SK-N-MC (cell line): ENCODE results near the gene ANK2.

Experiments used
- DNase-seq: peaks from one replicate; pipeline ENCODE4 v3.0.0-alpha.2; 2011; ENCODE audit warnings: low read depth, low spot score
- H3K27ac ChIP-seq: fragments of 200-600 bp; sonication (generic); 2 replicates; pipeline ENCODE4 v1.5.1; 2016; ENCODE audit warnings: mixed run types
- H3K36me3 ChIP-seq: fragments of 200-600 bp; sonication (generic); 2 replicates; pipeline ENCODE4 v1.6.1; 2017; ENCODE audit warnings: antibody characterized with exemption, low read length, mixed read lengths; ENCODE audit not compliant: insufficient read depth
- H3K4me3 ChIP-seq: fragments of 200-600 bp; sonication (generic); 2 replicates; pipeline ENCODE4 v1.5.1; 2016
- H3K9ac ChIP-seq: fragments of 200-600 bp; sonication (generic); 2 replicates; pipeline ENCODE4 v1.8.0; 2017; ENCODE audit warnings: mixed run types, mixed read lengths; ENCODE audit not compliant: insufficient read length
- H3K9me3 ChIP-seq: fragments of 200-600 bp; sonication (generic); 2 replicates; pipeline ENCODE4 v1.6.1; 2017; ENCODE audit warnings: low read depth, mild to moderate bottlenecking, antibody characterized with exemption, low read length, moderate library complexity, mixed read lengths
- EZH2 ChIP-seq: fragments of 200-600 bp; sonication (generic); IDR thresholded peaks from one replicate; pipeline ENCODE4 v1.6.1; 2017; ENCODE audit warnings: antibody characterized with exemption
- FOXP2 ChIP-seq: optimal IDR thresholded peaks from 2 replicates; pipeline ENCODE3; 2011; ENCODE audit warnings: mild to moderate bottlenecking, moderate library complexity; ENCODE audit not compliant: insufficient read depth; ENCODE audit errors: extremely low read length, control extremely low read depth
- POLR2AphosphoS5 ChIP-seq: IDR thresholded peaks from 2 replicates; pipeline ENCODE4 v1.6.1; 2012; ENCODE audit warnings: mild to moderate bottlenecking, low read depth, low read length, borderline replicate concordance

The ANK2 gene

GRCh38 chr4:113409181-113409580 is 359.7 kb downstream of the ANK2 start:
- TF ChIP-seq POLR2AphosphoS5 (no peak), EZH2 (no peak), FOXP2 (no peak)
- Histone ChIP-seq H3K9me3 (no peaks in the 10 kb centered on the region), H3K9ac (no peak overlapping the region), H3K4me3 (no peak overlapping the region), H3K27ac (no peak overlapping the region), H3K36me3 (no peaks in the 10 kb centered on the region)
- no peak for DNase-seq

- no peaks in the 10 kb centered on the region for H3K9me3 ChIP-seq
- H3K9ac ChIP-seq: no peak overlapping the region
- H3K36me3 ChIP-seq: no peaks in the 10 kb centered on the region
- DNase-seq: no peak
- H3K27ac ChIP-seq: no peak overlapping the region
- TF ChIP-seq FOXP2 (no peak), POLR2AphosphoS5 (no peak), EZH2 (no peak)
- no peak overlapping the region for H3K4me3 ChIP-seq
Measured at GRCh38 chr4:113410686-113411085, 361.2 kb downstream of the ANK2 start.

GRCh38 chr4:113411496-113411938 is 362.1 kb downstream of the ANK2 start:
- Histone ChIP-seq H3K36me3 (no peaks in the 10 kb centered on the region), H3K9ac (no peak overlapping the region), H3K4me3 (no peak overlapping the region), H3K9me3 (no peaks in the 10 kb centered on the region), H3K27ac (no peak overlapping the region)
- DNase-seq: peak; percentile 32
- TF ChIP-seq EZH2 (no peak), FOXP2 (no peak), POLR2AphosphoS5 (no peak)

- no peak for DNase-seq
- no peaks in the 10 kb centered on the region for H3K36me3 ChIP-seq
- H3K9ac ChIP-seq: no peak overlapping the region
- no peak for TF ChIP-seq EZH2
- no peak for TF ChIP-seq POLR2AphosphoS5
- no peak for TF ChIP-seq FOXP2
- H3K27ac ChIP-seq: no peak overlapping the region
- H3K9me3 ChIP-seq: no peaks in the 10 kb centered on the region
- no peak overlapping the region for H3K4me3 ChIP-seq
Measured at GRCh38 chr4:113419631-113420030, 370.2 kb downstream of the ANK2 start.

GRCh38 chr4:113420938-113421337 is 371.5 kb downstream of the ANK2 start:
- H3K9me3 ChIP-seq: no peaks in the 10 kb centered on the region
- no peak overlapping the region for H3K9ac ChIP-seq
- H3K36me3 ChIP-seq: no peaks in the 10 kb centered on the region
- no peak overlapping the region for H3K4me3 ChIP-seq
- TF ChIP-seq FOXP2: no peak
- no peak for TF ChIP-seq POLR2AphosphoS5
- TF ChIP-seq EZH2: no peak
- DNase-seq: no peak
- no peak overlapping the region for H3K27ac ChIP-seq

DNA sequence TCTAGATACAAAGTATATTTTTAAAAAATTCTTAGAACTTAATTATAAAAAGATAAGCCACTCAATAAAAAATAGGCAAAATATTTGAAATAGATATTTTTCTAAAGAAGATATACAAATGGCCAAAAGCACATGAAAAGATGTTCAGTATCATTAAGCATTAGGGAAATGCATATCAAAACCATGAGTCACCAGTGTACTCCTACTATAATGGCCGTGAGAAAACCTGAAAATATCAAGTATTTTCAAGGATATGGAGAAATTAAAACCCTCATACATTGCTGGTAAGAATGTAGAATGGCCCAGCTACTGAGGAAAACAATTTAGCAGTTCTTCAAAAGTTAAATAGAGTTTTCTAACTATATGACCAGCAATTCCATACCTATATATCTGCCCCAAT is 374.2 kb downstream of the ANK2 start:
- no peak for DNase-seq
- Histone ChIP-seq H3K9ac (no peak overlapping the region), H3K4me3 (no peak overlapping the region), H3K36me3 (no peaks in the 10 kb centered on the region), H3K27ac (no peak overlapping the region), H3K9me3 (no peaks in the 10 kb centered on the region)
- TF ChIP-seq POLR2AphosphoS5 (no peak), FOXP2 (no peak), EZH2 (no peak)

DNA sequence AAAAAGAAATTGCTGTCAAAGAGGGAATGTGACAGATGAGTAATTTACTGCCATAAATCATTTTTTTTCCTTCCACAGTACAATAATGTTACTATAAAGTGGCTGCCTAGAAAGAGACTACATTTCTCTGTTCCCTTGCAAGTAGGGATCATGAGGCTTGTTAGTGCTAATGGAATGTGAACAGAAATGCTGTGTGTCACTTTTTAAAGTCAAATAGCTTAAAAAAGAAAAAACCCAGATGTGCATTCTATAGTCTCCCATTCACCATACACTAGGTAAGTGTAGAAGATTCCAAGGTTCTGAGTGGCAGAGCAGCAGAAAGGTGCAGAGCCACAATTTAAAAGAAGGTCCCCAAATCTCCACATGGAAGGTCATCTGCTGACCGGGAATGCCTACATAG is 383.7 kb downstream of the ANK2 start:
- Histone ChIP-seq H3K9ac (no peak overlapping the region), H3K36me3 (no peaks in the 10 kb centered on the region), H3K4me3 (no peak overlapping the region), H3K9me3 (no peaks in the 10 kb centered on the region), H3K27ac (no peak overlapping the region)
- DNase-seq: no peak
- no peak for TF ChIP-seq EZH2
- no peak for TF ChIP-seq POLR2AphosphoS5
- TF ChIP-seq FOXP2: no peak
